CD4-positive, alpha-beta T cell treated with Interleukin-6 at 100 ng/mL for 8 hours (primary cell): ENCODE measurements around the gene SORCS3.

Source experiments
- DNase-seq: peaks from one replicate; pipeline ENCODE4 v3.0.0-alpha.2; 2020; ENCODE audit warnings: mixed read lengths, low spot score

The SORCS3 gene

DNA sequence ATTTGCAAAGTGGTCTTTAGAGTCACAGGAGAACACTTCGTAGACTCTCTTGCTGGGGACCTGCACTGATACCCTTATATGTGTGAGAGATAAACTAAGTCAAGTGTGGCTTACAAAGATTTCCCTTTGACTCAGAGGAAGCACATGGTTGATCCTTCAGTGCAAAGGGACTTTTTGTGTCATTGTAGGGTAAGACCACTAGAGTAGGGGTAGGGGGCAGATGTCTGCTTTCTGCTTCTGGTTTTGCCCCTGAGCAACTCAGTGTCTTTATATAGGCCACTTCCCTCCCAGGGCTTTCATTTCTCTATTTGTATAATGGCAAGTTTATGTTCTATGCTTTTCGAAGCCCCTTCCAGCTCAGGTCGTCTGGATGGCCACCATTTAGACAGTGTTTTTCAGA is 281.7 kb downstream of the SORCS3 start:
- DNase-seq: no peak

- no peak for DNase-seq
These were observed 282.4 kb downstream of the SORCS3 start for GRCh38 chr10:104923501-104923900.

- DNase-seq: no peak
These were observed 283.2 kb downstream of the SORCS3 start for GRCh38 chr10:104924101-104924795.

DNA sequence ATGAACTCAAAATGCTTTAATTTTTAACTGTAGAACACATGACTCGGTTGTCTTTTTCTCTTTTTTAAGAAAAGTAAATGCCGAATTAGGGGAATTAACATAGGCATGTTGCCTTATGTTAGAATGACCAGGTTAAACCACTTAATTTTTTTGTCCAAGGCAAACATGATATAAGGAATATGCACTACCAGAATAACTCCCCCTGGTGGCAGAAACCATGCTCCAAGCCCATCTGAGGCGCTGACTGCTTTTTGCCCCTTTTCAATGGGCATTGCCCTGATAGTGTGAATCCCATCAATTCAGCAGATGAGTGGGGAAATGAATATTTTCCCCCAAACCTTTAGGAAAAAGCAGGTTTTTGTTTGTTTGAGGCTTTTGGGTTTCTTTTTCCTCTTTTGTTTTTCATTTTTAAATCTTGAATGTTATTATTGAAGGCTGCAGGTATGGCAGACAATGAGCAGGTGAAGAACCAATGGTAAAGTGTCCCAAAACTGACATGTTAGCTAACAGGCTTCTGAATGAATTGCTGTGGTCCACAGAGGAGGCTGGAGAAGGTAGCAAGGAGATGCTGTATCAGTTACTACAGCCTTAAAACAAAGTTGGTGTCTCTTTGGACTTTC is 284.3 kb downstream of the SORCS3 start:
- DNase-seq: peak; percentile 9

- no peak for DNase-seq
These were observed 287.6 kb downstream of the SORCS3 start for GRCh38 chr10:104928734-104929133.

GRCh38 chr10:104931612-104932134 is 290.6 kb downstream of the SORCS3 start:
- no peak for DNase-seq

DNA sequence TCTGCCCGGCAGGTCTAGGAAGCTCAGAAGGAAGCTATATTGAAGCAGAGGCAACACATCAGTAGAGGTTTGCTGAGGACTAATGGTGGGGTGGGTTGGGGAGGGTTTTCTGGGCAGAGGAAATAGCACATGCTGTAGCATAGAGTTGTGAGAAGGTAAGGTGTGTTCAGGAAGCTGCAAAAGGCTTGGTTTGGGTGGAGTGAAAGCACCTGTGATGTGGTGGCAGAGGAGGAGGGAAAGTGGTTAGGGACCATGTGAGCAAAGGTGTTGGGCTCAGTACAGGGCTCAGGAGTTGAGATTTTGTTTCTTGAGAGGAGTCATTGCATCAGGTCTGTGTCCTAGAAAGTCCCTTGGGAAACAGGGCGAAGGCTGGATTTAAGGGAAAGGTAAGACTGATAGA is 294.6 kb downstream of the SORCS3 start:
- peak; percentile 25 for DNase-seq

DNA sequence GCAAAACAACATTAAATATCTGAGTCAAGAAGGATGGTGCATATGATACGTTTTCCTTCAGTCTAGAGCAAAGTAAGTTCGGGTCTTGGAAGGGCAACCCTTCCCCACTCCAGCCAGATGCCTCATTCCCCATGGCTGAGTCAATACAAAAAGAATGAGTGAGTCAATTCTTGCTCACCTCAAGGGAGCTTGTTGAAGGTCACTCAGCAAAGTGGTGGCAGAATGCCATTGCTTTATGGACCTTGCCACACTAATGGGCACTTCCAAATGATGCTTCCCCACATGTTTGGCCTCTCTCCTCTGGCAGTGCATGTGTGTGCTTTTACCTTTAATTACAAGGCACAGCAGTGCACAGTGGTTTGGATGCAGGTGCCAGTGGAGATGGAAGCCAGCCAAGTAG is 296.5 kb downstream of the SORCS3 start:
- no peak for DNase-seq

DNA sequence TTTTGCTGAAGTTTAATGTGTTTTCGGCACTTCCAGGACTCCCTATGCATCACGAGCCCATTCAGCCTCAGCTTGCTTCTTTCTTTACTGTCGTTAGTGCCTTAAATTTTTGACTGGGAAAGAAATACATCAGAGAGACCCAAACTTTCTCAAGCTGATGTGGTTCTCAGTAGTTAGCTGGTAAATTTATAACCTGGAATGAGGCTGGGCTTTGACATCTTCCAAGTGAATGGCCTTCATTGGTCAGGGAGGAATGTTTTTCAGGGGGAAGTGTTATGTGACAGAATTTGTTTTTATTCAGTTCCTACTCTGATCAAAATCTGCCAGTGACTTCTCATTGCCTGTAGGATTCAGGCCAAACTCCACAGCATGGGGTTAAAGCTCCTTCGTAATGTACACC is 296.9 kb downstream of the SORCS3 start:
- no peak for DNase-seq

- no peak for DNase-seq
These were observed 300.6 kb downstream of the SORCS3 start for GRCh38 chr10:104941662-104942061.

- no peak for DNase-seq
These were observed 306.2 kb downstream of the SORCS3 start for GRCh38 chr10:104947314-104947713.

GRCh38 chr10:104957178-104957841 is 316.2 kb downstream of the SORCS3 start:
- DNase-seq: no peak

GRCh38 chr10:104966563-104967297 is 325.6 kb downstream of the SORCS3 start:
- no peak for DNase-seq

DNA sequence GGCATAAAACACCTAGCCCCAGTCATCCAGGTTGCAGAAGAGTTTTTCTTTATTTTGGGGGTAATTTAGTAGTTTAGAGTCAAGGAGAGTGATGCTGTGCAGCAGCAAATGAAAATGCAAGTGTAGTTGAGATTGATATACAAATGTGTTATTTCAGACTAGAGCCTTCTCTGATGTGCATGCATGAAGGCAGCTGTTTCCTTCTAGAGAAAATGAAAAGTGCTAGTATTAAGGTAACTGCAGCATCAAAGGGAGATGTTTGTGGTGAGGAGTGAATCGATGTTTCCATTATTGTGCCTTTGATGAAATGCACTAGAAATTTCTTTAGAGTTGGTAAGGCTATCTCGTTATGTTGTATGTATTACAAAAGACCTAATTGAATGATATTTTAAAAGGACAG is 339.3 kb downstream of the SORCS3 start:
- no peak for DNase-seq

DNA sequence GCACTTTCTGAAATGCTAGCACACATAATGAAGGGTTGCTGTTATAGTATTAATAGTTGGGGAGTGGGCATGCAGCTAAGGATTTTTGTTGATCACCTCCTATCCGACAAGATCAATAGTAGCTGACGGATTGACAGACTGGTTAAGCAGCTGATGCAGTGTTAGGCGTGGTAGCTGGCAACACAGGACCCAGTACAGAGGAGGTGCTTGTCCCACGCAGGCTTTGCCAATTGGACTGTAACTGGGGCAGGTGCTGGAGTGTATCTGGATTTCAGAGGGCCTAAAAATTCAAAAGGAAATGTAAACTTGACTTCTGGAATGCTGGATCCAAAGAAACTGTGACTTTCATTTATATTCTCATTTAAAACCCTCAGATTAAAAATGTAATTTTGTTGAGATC is 340.9 kb downstream of the SORCS3 start:
- DNase-seq: no peak

DNA sequence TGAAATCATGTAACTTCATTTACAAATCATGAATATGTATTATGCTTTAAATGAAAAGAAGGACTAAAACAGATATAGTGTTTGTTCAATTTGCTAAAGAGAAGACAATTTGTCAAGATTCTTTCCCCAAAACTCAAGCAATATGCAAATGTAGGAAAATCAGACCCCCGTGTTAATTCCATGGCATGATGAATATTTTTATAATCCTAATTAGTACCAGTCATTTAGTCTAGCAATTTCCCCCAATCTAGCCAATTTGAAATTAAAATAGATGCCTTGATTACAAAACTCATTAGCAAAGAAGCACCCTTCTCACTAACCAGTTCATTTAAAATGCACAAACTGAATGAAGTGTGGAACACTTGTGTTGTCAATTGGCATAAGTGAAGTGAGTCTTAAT is 347.6 kb downstream of the SORCS3 start:
- no peak for DNase-seq

DNA sequence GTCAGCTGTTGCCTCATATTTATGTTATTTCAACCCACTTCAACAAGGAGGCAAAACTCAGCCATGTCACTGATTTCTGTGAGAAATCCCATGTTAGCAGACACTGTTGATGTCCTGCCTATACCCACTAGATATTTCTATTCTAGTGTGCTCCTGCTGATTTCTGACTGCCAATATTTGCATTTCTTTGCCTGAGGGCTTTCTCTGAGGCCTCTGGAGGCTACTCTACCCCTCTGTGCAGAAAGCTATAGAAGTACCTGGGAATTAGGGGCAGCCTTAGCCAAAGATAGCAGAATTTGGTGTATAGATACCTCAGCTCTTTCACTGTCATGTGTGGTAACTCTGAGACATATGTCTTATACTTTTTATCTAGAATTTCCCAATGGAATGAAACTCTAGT is 348.8 kb downstream of the SORCS3 start:
- DNase-seq: no peak

- no peak for DNase-seq
These were observed 352.0 kb downstream of the SORCS3 start for GRCh38 chr10:104993085-104993484.

DNA sequence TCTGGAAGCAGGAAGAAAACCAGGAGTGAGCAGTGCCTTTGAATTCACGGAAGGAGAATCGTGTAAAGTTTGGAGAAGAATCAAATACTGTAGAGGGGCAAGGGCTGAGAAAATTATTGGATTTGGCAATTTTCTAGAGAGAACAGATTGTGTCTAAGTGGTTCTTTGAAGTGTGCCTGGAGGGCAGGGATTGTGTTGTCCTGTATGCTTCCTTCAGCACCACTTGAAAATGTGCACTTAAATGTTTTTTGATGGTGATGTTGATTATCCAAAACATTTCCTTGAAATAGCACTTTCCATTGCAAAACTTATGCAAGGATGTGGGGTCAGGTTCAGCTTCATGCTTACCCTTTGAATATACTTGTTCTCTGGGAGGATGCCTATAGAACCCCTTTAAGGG is 360.2 kb downstream of the SORCS3 start:
- no peak for DNase-seq

- DNase-seq: no peak
These were observed 369.5 kb downstream of the SORCS3 start for GRCh38 chr10:105010411-105011121.

- no peak for DNase-seq
These were observed 376.0 kb downstream of the SORCS3 start for GRCh38 chr10:105017116-105017515.

GRCh38 chr10:105017691-105018090 is 376.6 kb downstream of the SORCS3 start:
- DNase-seq: no peak
